ENCODE data around the gene RBM33. TPM values are rescaled to one million over a fixed set of nuclear protein-coding genes. Genes with fewer than 3 reads are reported as not detected.
"Not testable (repeated sequence)": the region's sequence is repeated elsewhere in the genome, so short reads cannot be mapped to it uniquely, and the experiment has no call there.

The RBM33 gene
- total RNA-seq, 1 donor from 2014 or later: 25.0 TPM

GRCh38 chr7:155816996-155817395 is 172.5 kb downstream of the RBM33 start:
- Histone ChIP-seq H3K4me3 (ENCODE audit: low read depth, low read length) (no peak overlapping the region), H3K27me3 (ENCODE audit: control insufficient read depth, insufficient read depth, low read length) (peaks cover 12% of the 10 kb centered on the region), H3K36me3 (ENCODE audit: control insufficient read depth, insufficient read depth, low read length) (no peaks in the 10 kb centered on the region)
- DNase-seq (ENCODE audit: low read depth): no peak
- TF ChIP-seq, protein P1, sequence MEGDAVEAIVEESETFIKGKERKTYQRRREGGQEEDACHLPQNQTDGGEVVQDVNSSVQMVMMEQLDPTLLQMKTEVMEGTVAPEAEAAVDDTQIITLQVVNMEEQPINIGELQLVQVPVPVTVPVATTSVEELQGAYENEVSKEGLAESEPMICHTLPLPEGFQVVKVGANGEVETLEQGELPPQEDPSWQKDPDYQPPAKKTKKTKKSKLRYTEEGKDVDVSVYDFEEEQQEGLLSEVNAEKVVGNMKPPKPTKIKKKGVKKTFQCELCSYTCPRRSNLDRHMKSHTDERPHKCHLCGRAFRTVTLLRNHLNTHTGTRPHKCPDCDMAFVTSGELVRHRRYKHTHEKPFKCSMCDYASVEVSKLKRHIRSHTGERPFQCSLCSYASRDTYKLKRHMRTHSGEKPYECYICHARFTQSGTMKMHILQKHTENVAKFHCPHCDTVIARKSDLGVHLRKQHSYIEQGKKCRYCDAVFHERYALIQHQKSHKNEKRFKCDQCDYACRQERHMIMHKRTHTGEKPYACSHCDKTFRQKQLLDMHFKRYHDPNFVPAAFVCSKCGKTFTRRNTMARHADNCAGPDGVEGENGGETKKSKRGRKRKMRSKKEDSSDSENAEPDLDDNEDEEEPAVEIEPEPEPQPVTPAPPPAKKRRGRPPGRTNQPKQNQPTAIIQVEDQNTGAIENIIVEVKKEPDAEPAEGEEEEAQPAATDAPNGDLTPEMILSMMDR (IDR thresholded peaks at IDR 0.05; ENCODE audit: insufficient read depth, low read length, poor library complexity, severe bottlenecking): no peak

- not testable (repeated sequence) for H3K27me3 ChIP-seq (ENCODE audit: control insufficient read depth, insufficient read depth, low read length); H3K4me3 ChIP-seq (ENCODE audit: low read depth, low read length); DNase-seq (ENCODE audit: low read depth); H3K36me3 ChIP-seq (ENCODE audit: control insufficient read depth, insufficient read depth, low read length)
Measured at GRCh38 chr7:155817515-155817914, 173.1 kb downstream of the RBM33 start.

DNA sequence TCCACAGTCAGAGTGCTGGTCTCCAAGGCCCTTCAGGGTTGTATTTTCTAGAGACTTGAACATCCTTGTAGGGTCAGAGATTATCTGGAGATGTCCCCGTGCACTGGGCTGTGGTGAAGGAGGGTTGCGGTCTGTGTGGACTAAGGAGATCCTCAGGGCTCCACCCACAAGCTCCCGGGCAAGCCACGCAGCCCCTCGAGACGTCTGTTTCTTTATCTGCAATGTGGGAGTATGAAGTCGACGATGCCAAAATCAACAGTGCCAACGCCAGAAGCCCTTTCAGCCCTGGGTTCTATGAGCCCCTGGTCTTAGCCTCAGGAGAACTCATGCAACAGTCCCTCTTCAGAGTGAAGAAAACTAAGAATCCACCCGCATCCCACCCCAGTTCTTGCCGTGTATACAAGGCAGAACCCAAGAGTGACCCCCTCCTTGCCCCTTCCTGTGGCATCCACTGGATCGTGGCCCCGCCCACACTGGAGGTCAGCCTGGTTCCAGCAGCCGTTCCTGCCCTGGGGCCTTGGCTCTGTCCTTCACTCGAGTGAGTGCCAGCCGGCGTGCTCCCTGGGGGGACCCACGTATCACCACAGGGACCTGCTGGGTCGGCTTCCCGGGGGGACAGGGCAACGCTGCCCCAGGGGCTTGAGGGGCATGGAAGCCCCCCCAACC is 173.8 kb downstream of the RBM33 start:
- H3K4me3 ChIP-seq (ENCODE audit: low read depth, low read length): no peak overlapping the region
- peaks cover 6% of the 10 kb centered on the region for H3K27me3 ChIP-seq (ENCODE audit: control insufficient read depth, insufficient read depth, low read length)
- DNase-seq (ENCODE audit: low read depth): no peak
- TF ChIP-seq, protein P1 (IDR thresholded peaks at IDR 0.05; ENCODE audit: insufficient read depth, low read length, poor library complexity, severe bottlenecking): no peak
- H3K36me3 ChIP-seq (ENCODE audit: control insufficient read depth, insufficient read depth, low read length): no peaks in the 10 kb centered on the region

GRCh38 chr7:155818820-155819168 is 174.3 kb downstream of the RBM33 start:
- Histone ChIP-seq H3K36me3 (ENCODE audit: control insufficient read depth, insufficient read depth, low read length) (no peaks in the 10 kb centered on the region), H3K27me3 (ENCODE audit: control insufficient read depth, insufficient read depth, low read length) (peaks cover 5% of the 10 kb centered on the region), H3K4me3 (ENCODE audit: low read depth, low read length) (no peak overlapping the region)
- no peak for DNase-seq (ENCODE audit: low read depth)
- TF ChIP-seq, protein P1 (IDR thresholded peaks at IDR 0.05; ENCODE audit: insufficient read depth, low read length, poor library complexity, severe bottlenecking): no peak

DNA sequence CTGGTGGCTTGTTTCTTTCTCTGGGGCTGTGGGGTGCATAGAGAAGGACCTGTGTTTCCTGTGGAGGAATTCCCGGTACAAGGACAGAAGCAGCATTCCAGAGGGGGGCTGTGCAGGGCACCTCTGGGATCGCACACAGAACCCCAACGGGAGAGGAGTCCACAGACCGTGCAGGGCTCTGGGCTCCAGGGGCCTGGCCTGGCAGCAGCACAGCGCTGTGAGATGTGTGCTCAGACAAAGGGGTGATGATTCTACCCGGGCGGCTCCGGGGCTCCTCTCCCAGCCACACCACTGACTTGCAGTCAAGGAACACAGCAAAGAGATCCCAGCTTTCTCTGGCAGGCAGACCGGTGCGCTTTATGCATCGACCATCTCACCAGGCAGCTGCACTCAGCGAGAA is 174.7 kb downstream of the RBM33 start:
- no peak overlapping the region for H3K4me3 ChIP-seq (ENCODE audit: low read depth, low read length)
- no peaks in the 10 kb centered on the region for H3K36me3 ChIP-seq (ENCODE audit: control insufficient read depth, insufficient read depth, low read length)
- DNase-seq (ENCODE audit: low read depth): no peak
- TF ChIP-seq, protein P1 (IDR thresholded peaks at IDR 0.05; ENCODE audit: insufficient read depth, low read length, poor library complexity, severe bottlenecking): no peak
- H3K27me3 ChIP-seq (ENCODE audit: control insufficient read depth, insufficient read depth, low read length): peaks cover under 1% of the 10 kb centered on the region

DNA sequence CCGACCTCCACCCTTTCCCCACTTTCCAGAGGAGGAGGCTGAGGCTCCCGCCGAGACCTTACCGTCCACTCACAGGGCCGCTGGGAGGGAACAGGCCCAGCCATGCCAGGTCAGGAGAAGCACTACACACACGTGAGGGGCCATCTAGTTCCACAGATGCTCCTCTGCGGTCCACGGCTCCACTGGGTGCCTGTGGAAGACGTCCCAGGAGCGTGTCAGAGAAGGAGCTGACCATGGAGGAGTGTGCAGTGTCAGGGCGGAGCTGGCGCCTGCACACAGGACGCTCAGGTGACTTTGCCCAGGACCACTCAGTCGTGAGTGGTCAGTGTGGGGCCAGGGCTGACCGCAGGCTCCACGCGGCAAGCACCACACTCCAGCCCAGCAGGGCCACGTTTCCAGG is 175.8 kb downstream of the RBM33 start:
- TF ChIP-seq, protein P1 (IDR thresholded peaks at IDR 0.05; ENCODE audit: insufficient read depth, low read length, poor library complexity, severe bottlenecking): no peak
- Histone ChIP-seq H3K27me3 (ENCODE audit: control insufficient read depth, insufficient read depth, low read length) (no peaks in the 10 kb centered on the region), H3K36me3 (ENCODE audit: control insufficient read depth, insufficient read depth, low read length) (no peaks in the 10 kb centered on the region), H3K4me3 (ENCODE audit: low read depth, low read length) (no peak overlapping the region)
- no peak for DNase-seq (ENCODE audit: low read depth)

Data from kidney epithelial cell (primary cell).